WERI-Rb-1 (cell line): ENCODE data around the gene NRXN3.

Experiments
- DNase-seq: peaks from one replicate; pipeline ENCODE4 v3.0.0-alpha.2; 2020
- H3K27ac ChIP-seq: fragments of 250-450 bp; sonication (Bioruptor Pico); 2 replicates; pipeline ENCODE4 v1.5.1; 2020; ENCODE audit warnings: mild to moderate bottlenecking, moderate library complexity
- H3K27me3 ChIP-seq: fragments of 250-450 bp; sonication (Bioruptor Pico); 2 replicates; pipeline ENCODE4 v1.5.1; 2021; ENCODE audit warnings: mild to moderate bottlenecking, low read depth, moderate library complexity; ENCODE audit not compliant: insufficient read depth, severe bottlenecking
- H3K36me3 ChIP-seq: fragments of 250-450 bp; sonication (Bioruptor Pico); 2 replicates; pipeline ENCODE4 v1.5.1; 2020; ENCODE audit warnings: mild to moderate bottlenecking, moderate library complexity
- H3K4me3 ChIP-seq: 2 replicates; pipeline ENCODE4 v1.5.1; 2011; ENCODE audit warnings: low read depth, mild to moderate bottlenecking, control low read depth, low read length
- H3K9me3 ChIP-seq: fragments of 250-450 bp; sonication (Bioruptor Pico); 2 replicates; pipeline ENCODE4 v1.5.1; 2021; ENCODE audit warnings: mild to moderate bottlenecking, moderate library complexity; ENCODE audit not compliant: severe bottlenecking
- CTCF ChIP-seq: IDR thresholded peaks from 2 replicates; pipeline ENCODE4 v1.5.1; 2011; ENCODE audit warnings: low read depth, mild to moderate bottlenecking, control low read depth, inconsistent platforms, low read length

NRXN3 gene

GRCh38 chr14:79649856-79650255 is 1479.7 kb downstream of the NRXN3 start:
- H3K4me3 ChIP-seq, result no peak overlapping the region
- TF ChIP-seq CTCF, result no peak
- no peak for DNase-seq
- H3K9me3 ChIP-seq, result no peaks in the 10 kb centered on the region
- H3K27ac ChIP-seq, result no peak overlapping the region
- H3K27me3 ChIP-seq, result no peaks in the 10 kb centered on the region
- no peaks in the 10 kb centered on the region for H3K36me3 ChIP-seq

GRCh38 chr14:79652513-79653307 is 1482.5 kb downstream of the NRXN3 start:
- TF ChIP-seq CTCF, result no peak
- H3K36me3 ChIP-seq, result no peaks in the 10 kb centered on the region
- no peaks in the 10 kb centered on the region for H3K9me3 ChIP-seq
- no peak for DNase-seq
- no peak overlapping the region for H3K27ac ChIP-seq
- no peaks in the 10 kb centered on the region for H3K27me3 ChIP-seq
- no peak overlapping the region for H3K4me3 ChIP-seq

GRCh38 chr14:79656056-79656455 is 1485.9 kb downstream of the NRXN3 start:
- peak overlapping the region; percentile 65 for H3K27ac ChIP-seq
- DNase-seq, result peak; percentile 53
- no peaks in the 10 kb centered on the region for H3K27me3 ChIP-seq
- H3K9me3 ChIP-seq, result no peaks in the 10 kb centered on the region
- H3K36me3 ChIP-seq, result no peaks in the 10 kb centered on the region
- TF ChIP-seq CTCF, result no peak
- no peak overlapping the region for H3K4me3 ChIP-seq

- H3K4me3 ChIP-seq, result no peak overlapping the region
- TF ChIP-seq CTCF, result no peak
These were observed 1486.3 kb downstream of the NRXN3 start for GRCh38 chr14:79656496-79656895.

GRCh38 chr14:79658221-79658620 is 1488.0 kb downstream of the NRXN3 start:
- Histone ChIP-seq H3K27ac (no peak overlapping the region), H3K9me3 (no peaks in the 10 kb centered on the region), H3K27me3 (no peaks in the 10 kb centered on the region), H3K4me3 (no peak overlapping the region), H3K36me3 (no peaks in the 10 kb centered on the region)
- DNase-seq, result no peak
- TF ChIP-seq CTCF, result no peak

More at GRCh38 chr14:79656496-79656895, 1486.3 kb downstream of the NRXN3 start:
- DNase-seq, result peak; percentile 52
- H3K27ac ChIP-seq, result peak overlapping the region; percentile 65
- no peaks in the 10 kb centered on the region for H3K36me3 ChIP-seq
- no peaks in the 10 kb centered on the region for H3K27me3 ChIP-seq
- no peaks in the 10 kb centered on the region for H3K9me3 ChIP-seq

GRCh38 chr14:79658769-79659168 is 1488.6 kb downstream of the NRXN3 start:
- no peak for TF ChIP-seq CTCF
- Histone ChIP-seq H3K27me3 (no peaks in the 10 kb centered on the region), H3K27ac (no peak overlapping the region), H3K4me3 (no peak overlapping the region), H3K36me3 (no peaks in the 10 kb centered on the region), H3K9me3 (no peaks in the 10 kb centered on the region)
- DNase-seq, result no peak
